WTC11 (cell line): ENCODE data around the gene MIEF1. TPM values are rescaled to one million over a fixed set of nuclear protein-coding genes. Genes with fewer than 3 reads are reported as not detected.
A peak's percentile ranks its signal among the peaks of the same experiment; 100 is the strongest.

ENCODE experiments used
- ATAC-seq: fragments of 200-7000 bp; cut with Tn5 transposase; 2 replicates; pipeline ENCODE4 v1.10.0; 2021; ENCODE audit warnings: mild to moderate bottlenecking, moderate library complexity
- CTCF ChIA-PET: fragments of 300-600 bp; sonication (Branson Sonifier 250); formaldehyde crosslinking; loops from one replicate; lab custom pipeline; 2021; ENCODE audit warnings: antibody characterized with exemption; lab: Charles Lee
- POLR2A ChIA-PET: fragments of 350-600 bp; sonication (Branson Sonifier 250); formaldehyde crosslinking; loops from one replicate; lab custom pipeline; 2021; ENCODE audit warnings: antibody characterized with exemption; lab: Charles Lee
- DNase-seq: peaks from one replicate; pipeline ENCODE4 v3.0.0; 2021; ENCODE audit warnings: low spot score
- H3K27ac Mint-ChIP-seq: 2 replicates; pipeline ENCODE4 v1.8.0; 2021; ENCODE audit warnings: mixed read lengths
- H3K27me3 Mint-ChIP-seq: 2 replicates; pipeline ENCODE4 v1.8.0; 2021; ENCODE audit warnings: low read depth, mild to moderate bottlenecking, moderate library complexity, mixed read lengths
- H3K36me3 Mint-ChIP-seq: 2 replicates; pipeline ENCODE4 v1.8.0; 2021; ENCODE audit warnings: mixed read lengths
- H3K4me1 Mint-ChIP-seq: 2 replicates; pipeline ENCODE4 v1.8.0; 2022; ENCODE audit warnings: mixed read lengths
- H3K4me3 Mint-ChIP-seq: 2 replicates; pipeline ENCODE4 v1.8.0; 2021; ENCODE audit warnings: mild to moderate bottlenecking, moderate library complexity, mixed read lengths
- H3K9me3 Mint-ChIP-seq: 2 replicates; pipeline ENCODE4 v1.8.0; 2021; ENCODE audit warnings: mixed read lengths
- AFF4 ChIP-seq: sonication (generic); formaldehyde crosslinking; IDR thresholded peaks from 2 replicates; pipeline ENCODE4 v1.8.1; 2023; ENCODE audit warnings: mild to moderate bottlenecking, missing genetic modification reagents, borderline replicate concordance
- AR ChIP-seq: fragments of 250-450 bp; sonication (Bioruptor Pico); IDR thresholded peaks from 2 replicates; pipeline ENCODE4 v1.9.0; 2021; ENCODE audit warnings: mild to moderate bottlenecking
- ATF3 ChIP-seq: sonication (generic); formaldehyde crosslinking; conservative IDR thresholded peaks from 2 replicates; pipeline ENCODE4 v1.8.1; 2022; ENCODE audit warnings: mild to moderate bottlenecking, missing genetic modification reagents
- FOXJ3 ChIP-seq: sonication (generic); formaldehyde crosslinking; IDR thresholded peaks from 2 replicates; pipeline ENCODE4 v1.9.0; 2021; ENCODE audit warnings: missing genetic modification reagents, mild to moderate bottlenecking, borderline replicate concordance
- GABPB1 ChIP-seq: sonication (generic); formaldehyde crosslinking; IDR thresholded peaks from 2 replicates; pipeline ENCODE4 v1.8.1; 2023; ENCODE audit warnings: mild to moderate bottlenecking, missing genetic modification reagents
- JAZF1 ChIP-seq: fragments of 250-450 bp; sonication (Bioruptor Pico); IDR thresholded peaks from 2 replicates; pipeline ENCODE4 v1.9.0; 2021; ENCODE audit warnings: moderate library complexity, mild to moderate bottlenecking, inconsistent platforms
- KAT7 ChIP-seq: sonication (generic); formaldehyde crosslinking; IDR thresholded peaks from 2 replicates; pipeline ENCODE4 v1.8.1; 2023; ENCODE audit warnings: missing genetic modification reagents, mild to moderate bottlenecking, borderline replicate concordance
- NFATC4 ChIP-seq: fragments of 250-450 bp; sonication (Bioruptor Pico); IDR thresholded peaks from 2 replicates; pipeline ENCODE4 v1.9.0; 2021; ENCODE audit warnings: mild to moderate bottlenecking
- NFYB ChIP-seq: sonication (generic); formaldehyde crosslinking; conservative IDR thresholded peaks from 2 replicates; pipeline ENCODE4 v1.8.0; 2022; ENCODE audit warnings: low read depth, missing genetic modification reagents
- PRDM15 ChIP-seq: sonication (generic); formaldehyde crosslinking; IDR thresholded peaks from 2 replicates; pipeline ENCODE4 v1.8.0; 2022; ENCODE audit warnings: missing genetic modification reagents
- SP1 ChIP-seq: sonication (generic); formaldehyde crosslinking; conservative IDR thresholded peaks from 2 replicates; pipeline ENCODE4 v1.8.1; 2022; ENCODE audit warnings: missing genetic modification reagents
- STAT6 ChIP-seq: sonication (generic); formaldehyde crosslinking; conservative IDR thresholded peaks from 2 replicates; pipeline ENCODE4 v1.8.1; 2023; ENCODE audit warnings: mild to moderate bottlenecking, low read depth, missing genetic modification reagents, moderate library complexity
- ZNF138 ChIP-seq: sonication (generic); formaldehyde crosslinking; conservative IDR thresholded peaks from 2 replicates; pipeline ENCODE4 v1.8.1; 2022; ENCODE audit warnings: mild to moderate bottlenecking, moderate library complexity, missing genetic modification reagents
- ZNF317 ChIP-seq: sonication (generic); formaldehyde crosslinking; IDR thresholded peaks from 2 replicates; pipeline ENCODE4 v1.8.1; 2023; ENCODE audit warnings: low read depth, mild to moderate bottlenecking, moderate library complexity, missing genetic modification reagents, borderline replicate concordance
- ZNF396 ChIP-seq: fragments of 250-450 bp; sonication (Bioruptor Pico); IDR thresholded peaks from 2 replicates; pipeline ENCODE4 v1.8.0; 2021; ENCODE audit warnings: mild to moderate bottlenecking, moderate library complexity, borderline replicate concordance
- ZNF416 ChIP-seq: fragments of 250-450 bp; sonication (Bioruptor Pico); IDR thresholded peaks from 2 replicates; pipeline ENCODE4 v1.9.0; 2021; ENCODE audit warnings: mild to moderate bottlenecking, inconsistent platforms
- ZNF425 ChIP-seq: fragments of 250-450 bp; sonication (Bioruptor Pico); conservative IDR thresholded peaks from 2 replicates; pipeline ENCODE4 v1.9.0; 2021; ENCODE audit warnings: mild to moderate bottlenecking
- total RNA-seq: library from RNA; stranded (reverse); gene quantifications from 3 replicates; pipeline ENCODE4 v1.2.3, GENCODE V29; 2021

MIEF1 gene
- total RNA-seq, 1 experiment from 2014 or later = 38.7 TPM

GRCh38 chr22:39473851-39474250, 28.2 kb upstream of the MIEF1 start:
- no peaks in the 10 kb centered on the region for H3K36me3 Mint-ChIP-seq
- peak overlapping the region; percentile 23; the same call in 1 of the 2 replicates for H3K27ac Mint-ChIP-seq
- ATAC-seq = no peak
- H3K4me3 Mint-ChIP-seq = no peak overlapping the region
- CTCF ChIA-PET = interaction anchor here (0.6 to 2.6 kb wide), 7 partner anchors 10 to 130 kb away, joined by 3 to 12 read pairs (median 4); no protein-coding TSS in a partner anchor
- DNase-seq = no peak
- POLR2A ChIA-PET = no interaction called here
- no peaks in the 10 kb centered on the region for H3K9me3 Mint-ChIP-seq
- peaks cover 65% of the 10 kb centered on the region for H3K4me1 Mint-ChIP-seq
- H3K27me3 Mint-ChIP-seq = no peaks in the 10 kb centered on the region
- TF ChIP-seq ZNF425 (CRISPR knock-in tag) (no peak), AFF4 (CRISPR knock-in tag) (no peak), NFYB (no peak), NFATC4 (CRISPR knock-in tag) (no peak), ATF3 (no peak), ZNF416 (no peak), STAT6 (CRISPR knock-in tag) (no peak), FOXJ3 (CRISPR knock-in tag) (no peak), ZNF138 (no peak), PRDM15 (CRISPR knock-in tag) (no peak), AR (CRISPR knock-in tag) (no peak), JAZF1 (CRISPR knock-in tag) (no peak), GABPB1 (no peak), ZNF396 (CRISPR knock-in tag) (no peak), SP1 (CRISPR knock-in tag) (no peak), KAT7 (CRISPR knock-in tag) (no peak), ZNF317 (CRISPR knock-in tag) (no peak)
